Inflammatory macrophage treated with lipopolysaccharide for 1 hour (primary cell): ENCODE data around the gene LHFPL6.

Source experiments
- DNase-seq, 2 donors: peaks; one replicate each; pipeline ENCODE4 v3.0.0-alpha.2; 2020 to 2022

The LHFPL6 gene

GRCh38 chr13:39379667-39380655 is 223.0 kb downstream of the LHFPL6 start:
- no peak for DNase-seq

GRCh38 chr13:39379118-39379517 is 223.9 kb downstream of the LHFPL6 start:
- no peak for DNase-seq

- DNase-seq = no peak
These were observed 224.7 kb downstream of the LHFPL6 start for GRCh38 chr13:39378306-39378705.

GRCh38 chr13:39377699-39378098 is 225.3 kb downstream of the LHFPL6 start:
- DNase-seq = no peak

GRCh38 chr13:39376076-39376475 is 226.9 kb downstream of the LHFPL6 start:
- DNase-seq = no peak

GRCh38 chr13:39375601-39376000 is 227.4 kb downstream of the LHFPL6 start:
- DNase-seq = no peak

GRCh38 chr13:39374741-39375189 is 228.2 kb downstream of the LHFPL6 start:
- no peak for DNase-seq

GRCh38 chr13:39373145-39373544 is 229.8 kb downstream of the LHFPL6 start:
- DNase-seq = no peak

- DNase-seq = no peak
These were observed 231.3 kb downstream of the LHFPL6 start for GRCh38 chr13:39371706-39372105.

GRCh38 chr13:39370554-39370953 is 232.4 kb downstream of the LHFPL6 start:
- no peak for DNase-seq

- no peak for DNase-seq
These were observed 232.9 kb downstream of the LHFPL6 start for GRCh38 chr13:39370048-39370447.

- no peak for DNase-seq
These were observed 233.7 kb downstream of the LHFPL6 start for GRCh38 chr13:39369161-39369890.

GRCh38 chr13:39365879-39366278 is 237.1 kb downstream of the LHFPL6 start:
- DNase-seq = no peak

- DNase-seq = no peak
These were observed 238.0 kb downstream of the LHFPL6 start for GRCh38 chr13:39364947-39365468.

- DNase-seq = peak in 1 of 2 donors; percentile 4
These were observed 239.6 kb downstream of the LHFPL6 start for GRCh38 chr13:39363382-39363772.

GRCh38 chr13:39362652-39363381 is 240.2 kb downstream of the LHFPL6 start:
- DNase-seq = no peak

- no peak for DNase-seq
These were observed 249.0 kb downstream of the LHFPL6 start for GRCh38 chr13:39353988-39354387.

- no peak for DNase-seq
These were observed 252.5 kb downstream of the LHFPL6 start for GRCh38 chr13:39350461-39350881.

GRCh38 chr13:39349391-39349960 is 253.5 kb downstream of the LHFPL6 start:
- no peak for DNase-seq

- DNase-seq = no peak
These were observed 254.8 kb downstream of the LHFPL6 start for GRCh38 chr13:39347926-39348901.

- DNase-seq = no peak
These were observed 257.0 kb downstream of the LHFPL6 start for GRCh38 chr13:39345982-39346381.
